H1 (cell line): ENCODE data around the gene COL5A1. TPM values are rescaled to one million over a fixed set of nuclear protein-coding genes. Genes with fewer than 3 reads are reported as not detected.

Experiments used
- ATF2 ChIP-seq: IDR thresholded peaks from 2 replicates; pipeline ENCODE4 v1.6.1; 2012; ENCODE audit warnings: low read length, inconsistent platforms
- CHD7 ChIP-seq: fragments of 300-600 bp; sonication (generic); IDR thresholded peaks from 2 replicates; pipeline ENCODE4 v1.7.1; 2012; ENCODE audit warnings: low read length, moderate library complexity, mild to moderate bottlenecking, inconsistent platforms; ENCODE audit not compliant: insufficient replicate concordance
- CREB1 ChIP-seq: IDR thresholded peaks from 2 replicates; pipeline ENCODE4 v1.6.1; 2012; ENCODE audit warnings: inconsistent platforms
- TAF1 ChIP-seq: IDR thresholded peaks from 2 replicates; pipeline ENCODE4 v1.6.1; 2011; ENCODE audit warnings: mild to moderate bottlenecking, low read depth, low read length
- polyA plus RNA-seq, 7 experiments: library from polyadenylated mRNA; depleted of rRNA in 3 of 7; stranded (reverse) in 5 of 7; unstranded in 2 of 7; fragments of >200 nt in 5 of 7; fragments of 200-250 nt in 2 of 7; gene quantifications; 1 replicate in 5 of 7; 2 replicates in 1 of 7; 4 replicates in 1 of 7; pipeline versions ENCODE4 v1.2.1 to v1.2.3, GENCODE V29; 2011 to 2013; ENCODE audit warnings: missing spikeins in 2 of 7, mixed read lengths in 2 of 7
- total RNA-seq: library from RNA; stranded (reverse); fragmentation: NEBNext Ultra II Directional; extraction: Animal tissue kit (Norgen Biotek cat#: 25700); gene quantifications from 2 replicates; pipeline ENCODE4 v1.2.1, GENCODE V29; 2021

Gene COL5A1
- total and polyA plus RNA-seq, 2 of the 8 experiments (the other 6 are each of a cell fraction or from before 2014, with no cell fraction given) = 3.8 to 12.0 TPM

- TF ChIP-seq CHD7 (no peak), ATF2 (no peak), TAF1 (no peak), CREB1 (no peak)
These were observed 166.8 kb downstream of the COL5A1 start (continued) for GRCh38 chr9:134808447-134808792.
